MM.1S (cell line): Measurements from ENCODE around the gene RPS16.

ENCODE experiments used
- DNase-seq: peaks from one replicate; pipeline ENCODE4 v3.0.0-alpha.2; 2015
- H2AFZ ChIP-seq: fragments of 300-600 bp; sonication (generic); 2 replicates; pipeline ENCODE4 v1.6.0; 2016; ENCODE audit warnings: antibody characterized with exemption, low read length
- H3F3A ChIP-seq: fragments of 300-600 bp; sonication (generic); 2 replicates; pipeline ENCODE4 v1.6.1; 2016; ENCODE audit warnings: mild to moderate bottlenecking, antibody characterized with exemption, low read length, moderate library complexity, mixed read lengths; ENCODE audit not compliant: insufficient read depth
- H3K27ac ChIP-seq: fragments of 300-600 bp; sonication (generic); 2 replicates; pipeline ENCODE4 v1.5.1; 2016; ENCODE audit warnings: mild to moderate bottlenecking, low read length
- H3K27me3 ChIP-seq: fragments of 300-600 bp; sonication (generic); replicated peaks from 2 replicates; pipeline ENCODE4 v1.6.0; 2016; ENCODE audit warnings: low read length; ENCODE audit not compliant: insufficient read depth
- H3K36me3 ChIP-seq: fragments of 300-600 bp; sonication (generic); replicated peaks from 2 replicates; pipeline ENCODE4 v1.6.1; 2016; ENCODE audit warnings: mild to moderate bottlenecking, low read length, mixed read lengths; ENCODE audit not compliant: insufficient read depth
- H3K4me1 ChIP-seq: fragments of 300-600 bp; sonication (generic); 2 replicates; pipeline ENCODE4 v1.6.1; 2016; ENCODE audit warnings: low read length, mixed read lengths
- H3K4me2 ChIP-seq: fragments of 300-600 bp; sonication (generic); 2 replicates; pipeline ENCODE4 v1.6.0; 2016; ENCODE audit warnings: low read depth, low read length
- H3K4me3 ChIP-seq: fragments of 300-600 bp; sonication (generic); 2 replicates; pipeline ENCODE4 v1.5.1; 2016; ENCODE audit warnings: low read length, mixed read lengths
- H3K79me2 ChIP-seq: fragments of 300-600 bp; sonication (generic); 2 replicates; pipeline ENCODE4 v1.6.1; 2016; ENCODE audit warnings: mixed run types, low read length, mixed read lengths
- H3K9ac ChIP-seq: fragments of 300-600 bp; sonication (generic); 2 replicates; pipeline ENCODE4 v1.6.1; 2016; ENCODE audit warnings: low read length, mixed read lengths
- H3K9me2 ChIP-seq: fragments of 300-600 bp; sonication (generic); replicated peaks from 2 replicates; pipeline ENCODE4 v1.6.1; 2016; ENCODE audit warnings: mild to moderate bottlenecking, low read length, mixed read lengths; ENCODE audit not compliant: insufficient read depth
- H3K9me3 ChIP-seq: fragments of 300-600 bp; sonication (generic); replicated peaks from 2 replicates; pipeline ENCODE4 v1.6.1; 2016; ENCODE audit warnings: mild to moderate bottlenecking, low read length, mixed read lengths; ENCODE audit not compliant: insufficient read depth
- H4K20me1 ChIP-seq: fragments of 300-600 bp; sonication (generic); 2 replicates; pipeline ENCODE4 v1.6.1; 2016; ENCODE audit warnings: mild to moderate bottlenecking, low read length, moderate library complexity, mixed read lengths; ENCODE audit not compliant: insufficient read depth
- CTCF ChIP-seq: fragments of 300-600 bp; sonication (generic); IDR thresholded peaks from 2 replicates; pipeline ENCODE4 v1.5.1; 2016; ENCODE audit warnings: antibody characterized with exemption, low read length, mixed read lengths
- EZH2 ChIP-seq: fragments of 300-600 bp; sonication (generic); optimal IDR thresholded peaks from 2 replicates; pipeline ENCODE3; 2017; ENCODE audit warnings: low read depth, mild to moderate bottlenecking, antibody characterized with exemption, low read length, mixed read lengths
- EZH2phosphoT487 ChIP-seq: fragments of 300-600 bp; sonication (generic); IDR thresholded peaks from 2 replicates; pipeline ENCODE4 v1.6.1; 2018; ENCODE audit warnings: antibody characterized with exemption, low read length

Gene RPS16

GRCh38 chr19:39448271-39448670 is 12.5 kb upstream of the RPS16 start:
- Histone ChIP-seq H3K9ac (no peak overlapping the region), H3F3A (peaks cover 15% of the 10 kb centered on the region), H3K9me3 (no peaks in the 10 kb centered on the region), H3K36me3 (no peaks in the 10 kb centered on the region), H3K9me2 (no peaks in the 10 kb centered on the region), H3K4me2 (peak overlapping the region; percentile 87), H3K27ac (peak overlapping the region; percentile 41; the same call in 1 of the 2 replicates), H3K4me1 (peaks cover 25% of the 10 kb centered on the region), H2AFZ (no peak overlapping the region), H3K4me3 (no peak overlapping the region; the same call in 1 of the 2 replicates), H4K20me1 (peaks cover 11% of the 10 kb centered on the region; the same call in 1 of the 2 replicates), H3K79me2 (peaks cover 83% of the 10 kb centered on the region), H3K27me3 (no peaks in the 10 kb centered on the region)
- no peak for TF ChIP-seq CTCF
- TF ChIP-seq EZH2, result no peak
- no peak for TF ChIP-seq EZH2phosphoT487
- DNase-seq, result peak; percentile 37

- Histone ChIP-seq H3K4me1 (peaks cover 25% of the 10 kb centered on the region), H3K36me3 (no peaks in the 10 kb centered on the region), H3K27me3 (no peaks in the 10 kb centered on the region), H4K20me1 (peaks cover 6% of the 10 kb centered on the region; the same call in 1 of the 2 replicates), H3K4me3 (peak overlapping the region; percentile 99), H3K9me3 (no peaks in the 10 kb centered on the region), H3K27ac (peak overlapping the region; percentile 88; the same call in 1 of the 2 replicates), H3K79me2 (peaks cover 66% of the 10 kb centered on the region), H3K9ac (peak overlapping the region; percentile 98), H2AFZ (no peak overlapping the region), H3F3A (peaks cover 18% of the 10 kb centered on the region), H3K9me2 (no peaks in the 10 kb centered on the region), H3K4me2 (peak overlapping the region; percentile 87)
- DNase-seq, result no peak
- TF ChIP-seq CTCF, result no peak
- TF ChIP-seq EZH2phosphoT487, result no peak
- TF ChIP-seq EZH2, result no peak
These were observed 10.8 kb upstream of the RPS16 start for GRCh38 chr19:39446365-39447084.

GRCh38 chr19:39445196-39446111 is 9.7 kb upstream of the RPS16 start, which contains the start of gene SUPT5H:
Gene SUPT5H, plus strand, starts transcription at chr19:39445582. Its CDS starts 309 bp downstream, at chr19:39445891.
- TF ChIP-seq CTCF (no peak), EZH2 (no peak), EZH2phosphoT487 (no peak)

More at GRCh38 chr19:39445196-39446111, 9.7 kb upstream of the RPS16 start, which contains the start of gene SUPT5H:
- Histone ChIP-seq H3K4me3 (peak within 1 kb of the TSS; percentile 99), H4K20me1 (peaks cover 6% of the 10 kb centered on the region; the same call in 1 of the 2 replicates), H3F3A (peaks cover 20% of the 10 kb centered on the region), H2AFZ (peak within 1 kb of the TSS; percentile 57; the same call in 1 of the 2 replicates), H3K9ac (peak within 1 kb of the TSS; percentile 98), H3K27ac (peak within 1 kb of the TSS; percentile 88), H3K79me2 (peaks cover 55% of the 10 kb centered on the region), H3K9me3 (no peaks in the 10 kb centered on the region), H3K9me2 (no peaks in the 10 kb centered on the region), H3K36me3 (no peaks in the 10 kb centered on the region), H3K4me2 (peak within 1 kb of the TSS; percentile 87), H3K4me1 (peaks cover 30% of the 10 kb centered on the region), H3K27me3 (no peaks in the 10 kb centered on the region)
- peak; percentile 99 for DNase-seq
